DMS153 (cell line): ENCODE measurements around the gene CRACR2A.

Experiments
- DNase-seq: peaks from one replicate; lab custom pipeline; 2025; lab: John Stamatoyannopoulos, UW

CRACR2A gene, protein sequence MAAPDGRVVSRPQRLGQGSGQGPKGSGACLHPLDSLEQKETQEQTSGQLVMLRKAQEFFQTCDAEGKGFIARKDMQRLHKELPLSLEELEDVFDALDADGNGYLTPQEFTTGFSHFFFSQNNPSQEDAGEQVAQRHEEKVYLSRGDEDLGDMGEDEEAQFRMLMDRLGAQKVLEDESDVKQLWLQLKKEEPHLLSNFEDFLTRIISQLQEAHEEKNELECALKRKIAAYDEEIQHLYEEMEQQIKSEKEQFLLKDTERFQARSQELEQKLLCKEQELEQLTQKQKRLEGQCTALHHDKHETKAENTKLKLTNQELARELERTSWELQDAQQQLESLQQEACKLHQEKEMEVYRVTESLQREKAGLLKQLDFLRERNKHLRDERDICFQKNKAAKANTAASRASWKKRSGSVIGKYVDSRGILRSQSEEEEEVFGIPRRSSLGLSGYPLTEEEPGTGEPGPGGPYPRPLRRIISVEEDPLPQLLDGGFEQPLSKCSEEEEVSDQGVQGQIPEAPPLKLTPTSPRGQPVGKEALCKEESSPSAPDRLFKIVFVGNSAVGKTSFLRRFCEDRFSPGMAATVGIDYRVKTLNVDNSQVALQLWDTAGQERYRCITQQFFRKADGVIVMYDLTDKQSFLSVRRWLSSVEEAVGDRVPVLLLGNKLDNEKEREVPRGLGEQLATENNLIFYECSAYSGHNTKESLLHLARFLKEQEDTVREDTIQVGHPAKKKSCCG

GRCh38 chr12:3752741-3753486 lies at the start of gene CRACR2A:
Gene CRACR2A, minus strand, starts transcription at chr12:3753109. Its CDS starts 56,110 bp downstream, at chr12:3696999.
- peak; percentile 46 for DNase-seq

DNA sequence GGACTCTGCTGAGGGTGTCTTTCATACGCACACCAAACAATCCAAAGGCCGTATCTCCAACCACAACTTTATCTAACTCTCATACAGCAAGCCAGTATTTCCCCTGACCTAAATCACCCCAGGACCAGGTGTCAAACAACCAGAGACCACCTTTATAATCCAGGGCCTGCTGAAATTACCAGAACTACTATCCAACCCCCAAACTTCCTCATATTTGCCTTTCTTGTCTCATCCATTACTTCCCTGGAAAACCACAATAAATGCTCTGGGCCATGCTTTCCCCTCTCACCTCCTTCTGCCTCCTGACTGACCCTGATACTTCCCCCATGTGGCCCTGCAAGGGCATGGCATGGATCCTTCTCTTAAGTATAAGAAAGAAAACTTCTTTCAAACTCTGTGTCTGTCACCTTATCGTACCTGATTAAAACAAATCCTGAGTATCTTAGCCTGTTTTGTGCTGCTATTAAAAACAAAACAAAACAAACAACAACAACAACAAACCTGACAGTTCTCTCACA lies 44.7 kb upstream of the CRACR2A start:
- DNase-seq = no peak

DNA sequence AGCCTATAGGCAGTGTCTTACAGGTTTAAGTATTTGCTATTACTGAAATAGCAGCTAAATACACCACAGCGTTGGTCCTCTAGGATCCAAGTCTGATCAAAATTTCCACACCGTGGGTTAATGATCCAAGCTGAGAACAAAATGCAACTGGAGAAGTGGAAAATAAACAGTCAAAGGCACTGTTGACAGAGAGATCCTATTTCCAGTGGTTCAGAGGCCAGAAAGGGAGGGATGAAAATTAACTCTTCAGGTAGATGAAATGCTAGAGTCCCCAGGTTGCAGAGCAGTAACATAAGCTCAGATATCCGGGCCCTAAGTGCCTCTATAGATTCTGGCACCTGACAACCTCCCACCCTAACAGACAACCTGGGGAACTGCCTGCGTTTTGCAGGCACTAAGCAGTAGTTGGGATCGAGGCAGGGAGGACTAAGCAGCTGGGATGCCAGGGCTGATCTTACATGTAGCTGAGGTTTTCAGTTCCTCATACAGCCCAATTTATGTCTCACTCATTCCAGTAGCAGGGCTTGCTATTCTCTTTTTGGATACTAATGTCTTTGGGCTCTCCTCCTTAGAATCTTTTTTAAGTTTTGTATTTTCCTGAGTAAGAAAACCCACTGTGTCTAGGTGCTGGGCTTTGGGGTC lies 42.7 kb upstream of the CRACR2A start:
- DNase-seq = peak; percentile 94

DNA sequence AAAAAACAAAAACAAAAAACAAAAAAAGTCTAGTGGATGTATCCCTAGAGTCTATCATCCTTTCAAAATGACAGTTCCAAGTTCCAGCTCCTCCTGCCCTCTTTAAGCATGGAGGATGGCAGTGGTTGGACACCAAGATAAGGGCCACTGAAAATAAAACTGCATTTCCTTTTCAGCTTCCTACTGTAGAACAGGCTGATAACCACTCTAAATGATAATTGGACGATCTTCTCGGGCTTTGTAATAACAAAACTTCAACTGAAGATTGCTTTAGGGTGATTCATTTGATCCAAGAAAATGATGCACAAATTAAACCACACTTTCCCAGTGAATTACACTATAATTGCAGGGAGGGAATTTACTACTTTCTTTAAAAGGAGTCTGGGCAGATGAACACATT lies 42.2 kb upstream of the CRACR2A start:
- DNase-seq = peak; percentile 52

DNA sequence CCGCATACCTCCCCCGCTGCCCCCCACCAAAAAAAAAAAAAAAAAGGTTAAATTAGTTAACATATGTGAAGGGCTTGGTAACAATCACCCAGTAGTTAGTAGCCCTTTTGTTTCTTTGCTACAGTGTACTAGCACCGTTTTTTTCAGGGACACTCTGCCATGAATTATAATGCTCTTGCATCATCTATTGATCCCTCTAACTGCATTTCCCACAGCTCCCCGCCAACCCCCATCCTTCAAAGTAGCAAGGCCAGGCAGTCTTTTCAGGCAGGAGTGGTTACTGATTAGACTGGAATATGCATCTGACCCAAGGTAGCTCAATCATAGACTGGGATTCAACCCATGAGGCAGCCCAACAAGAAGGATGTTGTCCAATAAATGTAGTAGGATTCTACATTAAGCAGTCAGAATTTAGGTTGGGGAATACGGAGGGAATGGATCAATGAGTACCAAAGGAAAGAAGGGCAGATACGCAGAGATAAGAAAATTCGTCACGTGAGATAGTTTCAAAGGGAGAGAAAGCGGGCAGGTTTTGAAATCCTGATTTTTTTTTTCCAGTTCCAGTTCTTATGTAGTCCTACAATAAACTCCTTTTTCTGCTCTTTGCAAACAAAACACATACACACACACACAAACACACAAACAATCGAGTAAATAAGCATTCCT lies 39.8 kb upstream of the CRACR2A start:
- no peak for DNase-seq

- no peak for DNase-seq
Observed at GRCh38 chr12:3791256-3791874, 38.5 kb upstream of the CRACR2A start.

DNA sequence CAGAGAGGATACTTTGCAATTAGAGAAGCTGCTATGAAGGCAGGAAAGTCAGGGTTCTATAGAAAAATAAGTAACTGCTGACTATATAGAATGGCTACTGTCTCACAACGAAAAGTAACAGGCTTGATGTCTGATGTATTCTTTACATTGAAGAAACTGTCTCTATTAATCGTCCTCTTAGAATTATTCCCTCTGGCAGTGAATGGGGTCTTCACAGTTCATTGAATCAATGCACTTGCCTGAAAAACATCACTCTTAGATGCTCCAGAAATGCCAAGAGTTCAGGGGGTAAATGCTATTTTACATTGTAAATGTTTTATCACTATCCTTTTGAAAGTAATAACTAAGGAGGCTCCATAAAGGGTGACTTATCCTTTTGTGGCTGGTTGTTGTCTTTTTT lies 37.7 kb upstream of the CRACR2A start:
- no peak for DNase-seq

- no peak for DNase-seq
Observed at GRCh38 chr12:3789838-3790237, 36.9 kb upstream of the CRACR2A start.

- DNase-seq = peak; percentile 50
Observed at GRCh38 chr12:3777206-3777809, 24.4 kb upstream of the CRACR2A start.

DNA sequence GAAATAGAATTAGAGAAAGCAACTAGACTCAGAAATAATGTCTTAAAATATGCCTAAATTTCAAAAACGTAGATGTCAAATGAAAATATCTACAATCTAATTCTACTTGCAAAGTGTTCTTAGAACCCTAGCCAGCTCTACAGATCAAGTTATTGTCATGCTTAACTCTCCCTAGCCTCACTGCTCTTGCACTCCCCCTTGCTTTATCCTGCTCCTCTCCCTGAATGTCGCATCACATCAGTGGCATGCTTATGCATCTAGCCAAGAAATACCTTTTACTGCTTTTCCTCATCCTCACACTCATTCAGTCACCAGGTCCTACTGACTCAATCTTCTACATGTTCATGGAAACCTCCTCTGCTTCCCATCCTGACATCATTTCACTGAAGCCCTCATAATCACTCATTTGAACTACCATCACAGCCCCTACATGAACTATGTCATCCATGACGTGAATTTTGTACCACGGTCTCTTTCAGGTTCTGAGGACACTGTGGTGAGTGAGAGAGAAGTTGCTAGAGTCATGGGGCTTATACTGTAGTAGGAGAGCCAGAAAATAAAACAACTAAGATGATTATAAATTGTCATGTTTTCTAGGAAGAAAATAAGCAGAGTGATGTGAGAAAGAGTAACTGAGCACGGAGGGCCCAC lies 22.6 kb upstream of the CRACR2A start:
- DNase-seq = no peak

- DNase-seq = no peak
Observed at GRCh38 chr12:3772380-3772779, 19.5 kb upstream of the CRACR2A start.

DNA sequence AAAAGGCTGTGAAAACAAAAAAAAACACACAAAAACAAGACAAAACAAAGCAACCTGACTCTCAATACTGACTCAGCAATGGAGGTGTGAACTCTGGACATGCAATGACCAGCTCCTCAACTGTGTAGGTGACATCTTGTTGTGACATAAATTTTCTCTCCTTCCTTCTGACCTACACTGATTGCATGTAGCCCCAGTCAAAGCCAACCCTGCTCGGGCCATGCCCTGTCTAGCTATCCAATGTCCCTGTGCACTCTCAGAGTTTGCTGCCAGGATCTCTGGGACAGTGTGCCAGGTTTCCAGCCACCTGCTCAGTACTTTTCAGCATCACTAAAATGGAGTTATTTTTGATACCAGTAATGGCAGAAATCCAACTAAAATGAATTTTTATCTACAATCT lies 18.9 kb upstream of the CRACR2A start:
- no peak for DNase-seq

GRCh38 chr12:3770891-3771290 lies 18.0 kb upstream of the CRACR2A start:
- no peak for DNase-seq

DNA sequence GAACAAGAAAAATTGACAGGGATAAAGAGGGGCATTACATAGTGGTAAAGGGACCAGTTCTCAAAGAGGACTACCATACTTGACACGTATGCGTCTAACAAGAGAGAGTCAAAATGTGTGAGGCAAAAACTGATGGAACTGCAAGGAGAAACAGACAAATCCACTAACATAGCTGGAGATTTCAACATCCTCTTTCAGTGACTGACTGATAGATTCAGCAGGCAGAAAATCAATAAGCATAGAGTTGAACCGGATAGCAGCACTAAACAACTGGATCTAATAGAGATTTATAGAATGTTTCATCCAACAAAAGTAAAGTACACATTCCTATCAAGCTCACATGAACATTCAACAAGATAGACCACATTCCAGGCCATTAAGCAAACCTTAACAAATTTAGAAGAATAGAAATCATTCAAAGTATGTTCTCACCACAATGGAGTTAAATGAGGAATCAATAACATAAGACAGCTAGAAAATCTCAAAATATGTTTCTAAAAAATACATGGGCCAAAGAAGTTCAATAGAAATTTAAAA lies 16.1 kb upstream of the CRACR2A start:
- no peak for DNase-seq

DNA sequence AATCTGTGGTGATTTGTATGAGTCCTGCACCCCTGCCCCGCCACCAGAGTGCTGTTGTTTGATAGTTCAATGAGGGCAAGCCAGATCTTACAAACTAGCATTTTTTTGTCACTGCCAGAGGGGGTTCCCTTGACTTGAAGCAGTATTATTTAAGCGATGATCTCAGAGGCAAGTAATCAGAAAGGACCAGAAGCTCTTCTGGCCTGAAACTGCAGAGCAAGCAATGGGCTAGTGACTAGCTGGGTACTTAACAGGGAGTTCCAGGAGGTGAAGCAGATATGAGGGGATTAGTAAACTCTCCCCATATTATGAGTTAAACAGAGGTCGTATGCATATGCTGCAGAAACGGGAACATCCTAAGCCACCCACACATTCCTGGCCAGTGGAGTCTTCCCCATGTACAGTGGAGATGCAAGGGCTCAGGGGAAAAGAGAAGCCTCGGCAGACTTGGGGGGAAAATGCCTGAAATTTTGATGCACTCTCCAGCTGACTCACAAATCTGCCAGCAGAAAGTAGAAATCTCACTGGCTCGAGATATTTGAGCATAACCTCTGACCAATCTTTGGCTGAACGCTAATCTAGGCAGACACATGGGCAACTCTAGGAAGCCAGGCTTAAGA lies 8.3 kb upstream of the CRACR2A start:
- DNase-seq = no peak

DNA sequence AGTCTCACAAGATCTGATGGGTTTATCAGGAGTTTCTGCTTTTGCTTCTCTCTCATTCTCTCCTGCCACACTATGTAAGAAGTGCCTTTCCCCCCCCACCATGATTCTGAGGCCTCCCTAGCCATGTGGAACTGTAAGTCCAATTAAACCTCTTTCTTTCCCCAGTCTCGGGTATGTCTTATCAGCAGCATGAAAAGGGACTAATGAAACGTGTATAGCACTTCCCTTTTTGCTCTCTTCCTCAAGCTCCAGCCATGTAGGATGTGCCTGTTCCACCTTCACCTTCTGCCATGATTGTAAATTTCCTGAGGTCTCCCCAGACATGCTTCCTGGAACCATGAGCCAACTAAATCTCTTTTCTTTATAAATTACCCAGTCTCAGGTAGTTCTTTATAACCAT lies 7.0 kb upstream of the CRACR2A start:
- no peak for DNase-seq

- DNase-seq = peak; percentile 75
Observed at GRCh38 chr12:3757261-3757660, 4.4 kb upstream of the CRACR2A start.

- no peak for DNase-seq
Observed at GRCh38 chr12:3755898-3756297, 3.0 kb upstream of the CRACR2A start.
